ENCODE results near the gene PARP2. TPM values are rescaled to one million over a fixed set of nuclear protein-coding genes. Genes with fewer than 3 reads are reported as not detected.
A peak's percentile ranks its signal among the peaks of the same experiment; 100 is the strongest.

PARP2 gene
- total RNA-seq, 1 experiment from 2014 or later = 49.4 TPM

DNA sequence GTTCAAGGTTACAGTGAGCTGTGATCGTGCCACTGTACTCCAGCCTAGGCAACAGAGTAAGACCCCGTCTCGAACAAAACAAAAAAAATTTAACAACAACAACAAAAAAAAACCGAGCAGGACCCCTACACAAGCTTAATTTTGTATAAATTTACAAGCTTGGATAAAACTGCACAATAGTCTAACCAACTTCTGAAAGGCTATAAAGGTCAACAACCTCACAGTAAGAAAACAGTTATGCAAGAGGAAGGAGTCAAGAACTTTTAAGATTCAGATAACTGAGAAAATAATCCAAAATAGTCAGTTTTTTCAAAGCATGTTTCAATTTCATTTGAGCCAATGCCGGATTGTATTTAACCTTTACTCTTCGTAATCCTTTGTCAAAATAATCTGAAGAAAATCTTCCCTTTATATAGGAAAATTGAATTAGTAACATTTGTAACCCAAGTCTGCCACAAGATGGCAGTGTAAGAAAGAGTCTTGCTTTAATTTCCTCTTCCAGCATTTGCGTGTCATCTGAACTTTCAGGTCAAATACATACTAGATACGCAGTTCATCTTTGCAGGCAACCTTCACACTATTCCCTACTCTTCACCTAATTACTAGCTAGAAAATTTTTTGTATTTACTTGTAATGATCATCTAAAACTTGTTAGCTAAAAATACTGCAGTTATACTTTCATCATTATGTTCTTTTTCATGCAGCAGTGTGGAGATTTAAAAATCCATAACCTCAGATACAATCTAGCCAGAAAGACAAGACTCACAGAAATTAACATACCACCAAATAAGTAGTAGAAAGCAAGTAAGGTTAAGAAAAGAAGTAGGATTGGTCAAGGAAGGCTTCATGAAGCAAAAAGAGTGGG, 16.2 kb upstream of the PARP2 start:
- peaks cover 22% of the 10 kb centered on the region for H3K4me1 Mint-ChIP-seq (ENCODE audit: low read depth, unreplicated experiment)
- no peak overlapping the region for H3K4me3 ChIP-seq (ENCODE audit: low read depth, low read length)
- ChIA-PET POLR2A (no interaction called here), CTCF (interaction anchor here (1.2 kb wide), 1 partner anchor 16 kb away, joined by 7 read pairs; the partner anchor contains the start of gene PARP2)
- H3K4me3 Mint-ChIP-seq (ENCODE audit: unreplicated experiment) = no peak overlapping the region
- no peak overlapping the region for H3K27ac Mint-ChIP-seq (ENCODE audit: unreplicated experiment)
- peaks cover 10% of the 10 kb centered on the region; the same call in 1 of the 2 replicates for H3K4me1 ChIP-seq
- no peaks in the 10 kb centered on the region for H3K9me3 Mint-ChIP-seq (ENCODE audit: unreplicated experiment)
- no peaks in the 10 kb centered on the region; the same call in none of the 2 replicates for H3K36me3 ChIP-seq (ENCODE audit: control insufficient read depth, insufficient read depth, low read length)
- peaks cover 76% of the 10 kb centered on the region for H3K36me3 Mint-ChIP-seq (ENCODE audit: insufficient read depth, unreplicated experiment)
- TF ChIP-seq, protein P1, sequence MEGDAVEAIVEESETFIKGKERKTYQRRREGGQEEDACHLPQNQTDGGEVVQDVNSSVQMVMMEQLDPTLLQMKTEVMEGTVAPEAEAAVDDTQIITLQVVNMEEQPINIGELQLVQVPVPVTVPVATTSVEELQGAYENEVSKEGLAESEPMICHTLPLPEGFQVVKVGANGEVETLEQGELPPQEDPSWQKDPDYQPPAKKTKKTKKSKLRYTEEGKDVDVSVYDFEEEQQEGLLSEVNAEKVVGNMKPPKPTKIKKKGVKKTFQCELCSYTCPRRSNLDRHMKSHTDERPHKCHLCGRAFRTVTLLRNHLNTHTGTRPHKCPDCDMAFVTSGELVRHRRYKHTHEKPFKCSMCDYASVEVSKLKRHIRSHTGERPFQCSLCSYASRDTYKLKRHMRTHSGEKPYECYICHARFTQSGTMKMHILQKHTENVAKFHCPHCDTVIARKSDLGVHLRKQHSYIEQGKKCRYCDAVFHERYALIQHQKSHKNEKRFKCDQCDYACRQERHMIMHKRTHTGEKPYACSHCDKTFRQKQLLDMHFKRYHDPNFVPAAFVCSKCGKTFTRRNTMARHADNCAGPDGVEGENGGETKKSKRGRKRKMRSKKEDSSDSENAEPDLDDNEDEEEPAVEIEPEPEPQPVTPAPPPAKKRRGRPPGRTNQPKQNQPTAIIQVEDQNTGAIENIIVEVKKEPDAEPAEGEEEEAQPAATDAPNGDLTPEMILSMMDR (IDR thresholded peaks at IDR 0.05; ENCODE audit: insufficient read depth in 1 of 2, low read depth in 1 of 2, low read length in 1 of 2, severe bottlenecking in 1 of 2, unreplicated experiment in 1 of 2) = peak; percentile 39 to 59
- H3K27me3 ChIP-seq (replicated peaks; ENCODE audit: control insufficient read depth, insufficient read depth, low read length) = no peaks in the 10 kb centered on the region
- no peaks in the 10 kb centered on the region for H3K27me3 Mint-ChIP-seq (ENCODE audit: insufficient read depth, unreplicated experiment)
- no TSS peak for BruUV-seq (replicated peaks)
- peak in 1 of 2 experiments; percentile 62 for DNase-seq
- no peaks in the 10 kb centered on the region for H3K9me3 ChIP-seq
- intact Hi-C loops (cut with micrococcal nuclease; ENCODE audit: unreplicated experiment) = loop anchor here (1.0 to 2.0 kb wide), 3 partner anchors 16 to 282 kb away; partner anchors contain the start of gene PARP2

DNA sequence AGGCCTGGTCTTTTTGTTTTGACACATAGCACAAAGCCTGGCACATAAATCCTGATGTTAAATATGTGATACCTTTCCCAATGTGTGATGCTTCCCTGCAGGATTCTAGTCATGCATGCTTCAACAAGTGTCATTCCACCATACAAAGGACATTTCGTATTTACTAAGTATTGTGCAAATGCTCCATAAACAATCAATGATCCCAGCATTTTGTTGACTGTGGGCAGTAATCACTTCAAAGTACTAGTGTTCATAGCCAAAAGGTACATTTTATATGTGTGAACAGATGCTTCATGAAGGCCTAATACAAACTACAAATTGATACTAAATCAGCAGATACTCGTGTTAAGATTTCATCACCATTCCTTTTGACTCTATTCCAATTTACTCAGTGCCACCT, 14.7 kb upstream of the PARP2 start:
- H3K27ac Mint-ChIP-seq (ENCODE audit: unreplicated experiment) = no peak overlapping the region
- H3K36me3 ChIP-seq (ENCODE audit: control insufficient read depth, insufficient read depth, low read length) = no peaks in the 10 kb centered on the region; the same call in none of the 2 replicates
- TF ChIP-seq, protein P1 (IDR thresholded peaks at IDR 0.05; ENCODE audit: insufficient read depth in 1 of 2, low read depth in 1 of 2, low read length in 1 of 2, severe bottlenecking in 1 of 2, unreplicated experiment in 1 of 2) = no peak

DNA sequence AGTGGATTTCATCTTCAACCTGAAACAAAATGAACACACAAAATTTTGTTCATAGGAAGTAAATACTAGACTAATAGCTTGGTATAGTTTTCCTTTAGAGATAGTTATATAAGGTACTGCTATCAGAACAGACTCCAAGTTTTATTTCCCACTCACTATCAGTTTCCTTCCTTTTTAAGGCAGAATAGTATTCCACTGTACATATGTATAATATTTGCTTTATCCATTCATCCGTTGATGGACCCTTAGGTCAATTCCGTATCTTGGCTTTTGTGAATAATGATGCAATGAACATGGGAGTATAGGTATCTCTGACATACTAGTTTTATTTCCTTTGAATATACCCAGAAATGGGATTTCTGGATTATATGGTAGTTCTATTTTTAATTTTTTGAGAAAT, 14.1 kb upstream of the PARP2 start:
- intact Hi-C loops (cut with micrococcal nuclease; ENCODE audit: unreplicated experiment) = no loop called here
- no peak overlapping the region for H3K4me3 Mint-ChIP-seq (ENCODE audit: unreplicated experiment)
- CTCF ChIA-PET = no interaction called here
- no peak for DNase-seq
- H3K36me3 Mint-ChIP-seq (ENCODE audit: insufficient read depth, unreplicated experiment) = peaks cover 65% of the 10 kb centered on the region
- Histone ChIP-seq H3K9me3 (no peaks in the 10 kb centered on the region), H3K36me3 (ENCODE audit: control insufficient read depth, insufficient read depth, low read length) (no peaks in the 10 kb centered on the region; the same call in none of the 2 replicates), H3K4me1 (peaks cover 16% of the 10 kb centered on the region; the same call in 1 of the 2 replicates), H3K27me3 (replicated peaks; ENCODE audit: control insufficient read depth, insufficient read depth, low read length) (no peaks in the 10 kb centered on the region), H3K4me3 (ENCODE audit: low read depth, low read length) (no peak overlapping the region)
- TF ChIP-seq, protein P1 (IDR thresholded peaks at IDR 0.05; ENCODE audit: insufficient read depth in 1 of 2, low read depth in 1 of 2, low read length in 1 of 2, severe bottlenecking in 1 of 2, unreplicated experiment in 1 of 2) = no peak
- H3K4me1 Mint-ChIP-seq (ENCODE audit: low read depth, unreplicated experiment) = peaks cover 22% of the 10 kb centered on the region
- no peaks in the 10 kb centered on the region for H3K27me3 Mint-ChIP-seq (ENCODE audit: insufficient read depth, unreplicated experiment)
- BruUV-seq (replicated peaks) = no TSS peak
- POLR2A ChIA-PET = interaction anchor here (2.5 kb wide), 1 partner anchor 13 kb away, joined by 16 read pairs; the partner anchor contains the start of gene PARP2
- no peaks in the 10 kb centered on the region for H3K9me3 Mint-ChIP-seq (ENCODE audit: unreplicated experiment)
- no peak overlapping the region for H3K27ac Mint-ChIP-seq (ENCODE audit: unreplicated experiment)

More for the DNA sequence above, 14.7 kb upstream of the PARP2 start:
- H3K4me3 ChIP-seq (ENCODE audit: low read depth, low read length) = no peak overlapping the region
- H3K9me3 Mint-ChIP-seq (ENCODE audit: unreplicated experiment) = no peaks in the 10 kb centered on the region
- H3K27me3 Mint-ChIP-seq (ENCODE audit: insufficient read depth, unreplicated experiment) = no peaks in the 10 kb centered on the region
- H3K4me3 Mint-ChIP-seq (ENCODE audit: unreplicated experiment) = no peak overlapping the region
- H3K36me3 Mint-ChIP-seq (ENCODE audit: insufficient read depth, unreplicated experiment) = peaks cover 71% of the 10 kb centered on the region
- POLR2A ChIA-PET = interaction anchor here (2.5 kb wide), 1 partner anchor 14 kb away, joined by 16 read pairs; the partner anchor contains the start of gene PARP2
- no peaks in the 10 kb centered on the region for H3K9me3 ChIP-seq
- peaks cover 22% of the 10 kb centered on the region for H3K4me1 Mint-ChIP-seq (ENCODE audit: low read depth, unreplicated experiment)
- intact Hi-C loops (cut with micrococcal nuclease; ENCODE audit: unreplicated experiment) = no loop called here
- peaks cover 15% of the 10 kb centered on the region; the same call in 1 of the 2 replicates for H3K4me1 ChIP-seq
- CTCF ChIA-PET = interaction anchor here (0.6 to 1.2 kb wide), 2 partner anchors 14 to 633 kb away, joined by 7 to 9 read pairs; partner anchors contain the start of gene PARP2
- no TSS peak for BruUV-seq (replicated peaks)
- DNase-seq = no peak
- no peaks in the 10 kb centered on the region for H3K27me3 ChIP-seq (replicated peaks; ENCODE audit: control insufficient read depth, insufficient read depth, low read length)
